SK-N-SH (cell line): ENCODE data around the gene RPS6KA2. TPM values are rescaled to one million over a fixed set of nuclear protein-coding genes. Genes with fewer than 3 reads are reported as not detected.

Experiments used
- CTCF ChIA-PET: fragments of 300-600, 350-600 bp; formaldehyde crosslinking; extraction: SDS; loops from one replicate; lab custom pipeline; 2021; lab: Yijun Ruan, JAX
- POLR2A ChIA-PET: fragments of 350-600 bp; sonication (Branson Sonifier 250); formaldehyde crosslinking; extraction: SDS; loops from one replicate; lab custom pipeline; 2020; ENCODE audit warnings: antibody characterized with exemption, inconsistent platforms; lab: Yijun Ruan, JAX
- DNase-seq: peaks from one replicate; pipeline ENCODE4 v3.0.0; 2012
- H2AFZ ChIP-seq: fragments of 200-600 bp; sonication (generic); 2 replicates; pipeline ENCODE4 v1.8.1; 2016; ENCODE audit warnings: antibody characterized with exemption, mild to moderate bottlenecking, low read depth
- H3F3A ChIP-seq: fragments of 200-600 bp; sonication (generic); replicated peaks from 2 replicates; pipeline ENCODE3; 2016; ENCODE audit warnings: antibody characterized with exemption, mild to moderate bottlenecking; ENCODE audit not compliant: insufficient read depth
- H3K27ac ChIP-seq, 2 experiments: fragments of 200-500 bp in 1 of 2; fragments of 200-600 bp in 1 of 2; sonication (Bioruptor generic) in 1 of 2; sonication (generic), shearing (Covaris generic) in 1 of 2; 2 replicates each; pipeline versions ENCODE4 v1.5.1 to v1.6.1; 2014 to 2016; ENCODE audit warnings: low read depth in 2 of 2, inconsistent platforms in 1 of 2, low read length in 1 of 2, mild to moderate bottlenecking in 1 of 2, mixed read lengths in 1 of 2
- H3K27me3 ChIP-seq: fragments of 200-600 bp; sonication (generic), shearing (Covaris generic); 2 replicates; pipeline ENCODE4 v1.6.1; 2016; ENCODE audit warnings: mixed run types; ENCODE audit not compliant: insufficient read depth
- H3K36me3 ChIP-seq, 2 experiments: fragments of 200-500 bp in 1 of 2; fragments of 200-600 bp in 1 of 2; sonication (Bioruptor generic) in 1 of 2; sonication (generic) in 1 of 2; replicated peaks in 1 of 2; 2 replicates each; pipeline versions ENCODE3 to v1.5.1; 2014 to 2016; ENCODE audit warnings: low read length in 1 of 2, mild to moderate bottlenecking in 1 of 2; ENCODE audit not compliant: insufficient read depth in 2 of 2, control insufficient read depth in 1 of 2
- H3K4me1 ChIP-seq, 2 experiments: fragments of 200-500 bp in 1 of 2; fragments of 200-600 bp in 1 of 2; sonication (Bioruptor generic) in 1 of 2; sonication (generic), shearing (Covaris generic) in 1 of 2; 2 replicates each; pipeline versions ENCODE4 v1.5.1 to v1.6.1; 2014 to 2016; ENCODE audit warnings: low read depth in 1 of 2, low read length in 1 of 2, mixed run types in 1 of 2; ENCODE audit not compliant: insufficient read depth in 2 of 2, control insufficient read depth in 1 of 2
- H3K4me2 ChIP-seq: fragments of 200-600 bp; sonication (generic), shearing (Covaris generic); 2 replicates; pipeline ENCODE4 v1.6.1; 2017; ENCODE audit warnings: mixed run types
- H3K4me3 ChIP-seq, 2 experiments: fragments of 200-500 bp in 1 of 2; fragments of 200-600 bp in 1 of 2; sonication (Bioruptor generic) in 1 of 2; sonication (generic), shearing (Covaris generic) in 1 of 2; 2 replicates each; pipeline versions ENCODE4 v1.5.1 to v1.8.1; 2014 to 2016; ENCODE audit warnings: low read depth in 2 of 2, inconsistent platforms in 1 of 2, low read length in 1 of 2, mild to moderate bottlenecking in 1 of 2, mixed read lengths in 1 of 2, moderate library complexity in 1 of 2
- H3K79me2 ChIP-seq: fragments of 200-600 bp; sonication (generic); 2 replicates; pipeline ENCODE4 v1.8.1; 2017; ENCODE audit warnings: mild to moderate bottlenecking; ENCODE audit not compliant: insufficient read depth
- H3K9ac ChIP-seq: fragments of 200-600 bp; sonication (generic); 2 replicates; pipeline ENCODE4 v1.6.1; 2017; ENCODE audit warnings: mixed run types
- H3K9me2 ChIP-seq: fragments of 200-600 bp; sonication (generic); 2 replicates; pipeline ENCODE4 v1.6.1; 2017; ENCODE audit warnings: mixed run types
- H3K9me3 ChIP-seq: fragments of 200-600 bp; sonication (generic); 2 replicates; pipeline ENCODE4 v1.6.1; 2017; ENCODE audit warnings: mixed run types, mild to moderate bottlenecking, moderate library complexity
- H4K20me1 ChIP-seq: fragments of 200-600 bp; sonication (generic); 2 replicates; pipeline ENCODE4 v1.6.1; 2017; ENCODE audit warnings: mild to moderate bottlenecking, mixed run types; ENCODE audit not compliant: insufficient read depth
- EZH2phosphoT487 ChIP-seq: fragments of 200-600 bp; sonication (generic); IDR thresholded peaks from 2 replicates; pipeline ENCODE4 v1.6.1; 2017; ENCODE audit warnings: low read depth, mixed run types, mild to moderate bottlenecking, antibody characterized with exemption, moderate library complexity, borderline replicate concordance
- FOSL2 ChIP-seq: IDR thresholded peaks from 2 replicates; pipeline ENCODE4 v1.4.0; 2012; ENCODE audit warnings: low read depth, mild to moderate bottlenecking, moderate library complexity, borderline replicate concordance
- FOXJ3 ChIP-seq: sonication (generic); formaldehyde crosslinking; IDR thresholded peaks from 2 replicates; pipeline ENCODE4 v1.5.1; 2020; ENCODE audit warnings: mild to moderate bottlenecking, missing genetic modification reagents
- GABPA ChIP-seq: IDR thresholded peaks from 2 replicates; pipeline ENCODE4 v1.4.0; 2012; ENCODE audit warnings: low read depth, mild to moderate bottlenecking
- GATA2 ChIP-seq: sonication (generic); formaldehyde crosslinking; IDR thresholded peaks from 2 replicates; pipeline ENCODE4 v1.5.0; 2020; ENCODE audit warnings: mild to moderate bottlenecking, missing genetic modification reagents
- NFIC ChIP-seq: IDR thresholded peaks from 2 replicates; pipeline ENCODE4 v1.4.0; 2012; ENCODE audit warnings: borderline replicate concordance
- NRF1 ChIP-seq: IDR thresholded peaks from 2 replicates; pipeline ENCODE4 v1.6.1; 2012; ENCODE audit warnings: low read depth, mild to moderate bottlenecking, low read length
- SIN3A ChIP-seq: IDR thresholded peaks from 2 replicates; pipeline ENCODE4 v1.6.1; 2012; ENCODE audit warnings: low read depth, mild to moderate bottlenecking, low read length, moderate library complexity, borderline replicate concordance
- SMC3 ChIP-seq: IDR thresholded peaks from 2 replicates; pipeline ENCODE4 v1.6.1; 2012; ENCODE audit warnings: low read depth, low read length, improper control_type of control experiment
- USF2 ChIP-seq: fragments of 150-350 bp; IDR thresholded peaks from 2 replicates; pipeline ENCODE4 v1.6.1; 2017; ENCODE audit warnings: antibody characterized with exemption, low read length, low read depth, borderline replicate concordance
- YY1 ChIP-seq: IDR thresholded peaks from 2 replicates; pipeline ENCODE4 v1.4.0; 2012; ENCODE audit warnings: low read depth, mild to moderate bottlenecking
- ZBTB33 ChIP-seq: IDR thresholded peaks from 2 replicates; pipeline ENCODE4 v1.4.0; 2012; ENCODE audit warnings: low read depth, borderline replicate concordance
- WGBS: methylation state at CpG from one replicate; pipeline ENCODE4 v1.1.6; 2017; ENCODE audit warnings: low lambda C conversion rate; 5-methylcytosine and 5-hydroxymethylcytosine counted together
- polyA plus RNA-seq, 3 experiments: library from polyadenylated mRNA; depleted of rRNA; stranded (reverse); fragments of >200 nt; gene quantifications; 2 replicates each; pipeline ENCODE4 v1.2.3, GENCODE V29; 2012

Gene RPS6KA2
- polyA plus RNA-seq, 1 of the 3 experiments (the other 2 are of a cell fraction), result 59.5 TPM

GRCh38 chr6:166450167-166450873 is 176.7 kb downstream of the RPS6KA2 start:
- peaks cover 13 to 60% of the 10 kb centered on the region in 2 experiments for H3K36me3 ChIP-seq
- H3K9me3 ChIP-seq, result no peaks in the 10 kb centered on the region
- H3K4me2 ChIP-seq, result no peak overlapping the region
- no CpG with 5 or more reads among the region's 5 CpGs for WGBS
- peaks cover 0 to 2% of the 10 kb centered on the region in 2 experiments; a peak in 1 of 4 replicates for H3K4me1 ChIP-seq
- H3K27me3 ChIP-seq, result no peaks in the 10 kb centered on the region
- H3K79me2 ChIP-seq, result no peaks in the 10 kb centered on the region
- no peaks in the 10 kb centered on the region for H4K20me1 ChIP-seq
- no peaks in the 10 kb centered on the region for H3F3A ChIP-seq
- no peak overlapping the region for H3K9ac ChIP-seq
- no peak overlapping the region for H2AFZ ChIP-seq
- no peak for DNase-seq
- no peak overlapping the region for H3K4me3 ChIP-seq
- ChIA-PET CTCF (no interaction called here), POLR2A (no interaction called here)
- H3K9me2 ChIP-seq, result no peaks in the 10 kb centered on the region
- TF ChIP-seq NRF1 (no peak), YY1 (no peak), FOSL2 (no peak), FOXJ3 (CRISPR knock-in tag) (no peak), SIN3A (no peak), GATA2 (CRISPR knock-in tag) (no peak), NFIC (no peak), GABPA (no peak)
- H3K27ac ChIP-seq, result no peak overlapping the region

GRCh38 chr6:166449641-166450040 is 177.4 kb downstream of the RPS6KA2 start:
- Histone ChIP-seq H3K27ac (no peak overlapping the region), H4K20me1 (no peaks in the 10 kb centered on the region), H3K9me2 (no peaks in the 10 kb centered on the region), H3K4me2 (no peak overlapping the region), H2AFZ (no peak overlapping the region), H3K9me3 (no peaks in the 10 kb centered on the region), H3K79me2 (no peaks in the 10 kb centered on the region), H3K36me3 (peaks cover 13 to 64% of the 10 kb centered on the region in 2 experiments), H3K27me3 (no peaks in the 10 kb centered on the region), H3K4me3 (no peak overlapping the region), H3K4me1 (peaks cover 0 to 2% of the 10 kb centered on the region in 2 experiments; a peak in 1 of 4 replicates), H3K9ac (no peak overlapping the region), H3F3A (no peaks in the 10 kb centered on the region)
- no peak for DNase-seq
- no peak for TF ChIP-seq YY1
- TF ChIP-seq SMC3, result no peak
- TF ChIP-seq EZH2phosphoT487, result no peak
- no peak for TF ChIP-seq USF2
- TF ChIP-seq ZBTB33, result no peak
- no peak for TF ChIP-seq SIN3A
- ChIA-PET POLR2A (no interaction called here), CTCF (no interaction called here)
- WGBS, result 90% methylated on average over 2 of the region's 9 CpGs
